H7 (cell line): ENCODE data around the gene ST3GAL3. TPM values are rescaled to one million over a fixed set of nuclear protein-coding genes. Genes with fewer than 3 reads are reported as not detected.

Source experiments
- DNase-seq: peaks from one replicate; pipeline ENCODE4 v3.0.0; 2012
- H3K27me3 ChIP-seq: 2 replicates; pipeline ENCODE4 v1.6.0; 2011; ENCODE audit warnings: mild to moderate bottlenecking, low read length; ENCODE audit not compliant: control insufficient read depth, insufficient read depth
- H3K36me3 ChIP-seq: replicated peaks from 2 replicates; pipeline ENCODE4 v1.5.1; 2011; ENCODE audit warnings: low read length; ENCODE audit not compliant: control insufficient read depth, insufficient read depth
- H3K4me3 ChIP-seq: 2 replicates; pipeline ENCODE4 v1.5.1; 2011; ENCODE audit warnings: low read depth, mild to moderate bottlenecking, control low read depth, low read length, moderate library complexity; ENCODE audit not compliant: insufficient read depth
- total RNA-seq: library from RNA; depleted of rRNA; stranded (reverse); fragments of >200 nt; shearing (Covaris generic); gene quantifications from 2 replicates; pipeline ENCODE4 v1.2.3, GENCODE V29; 2014

Gene ST3GAL3
- total RNA-seq, 1 experiment from 2014 or later, result 18.8 TPM

- no peak overlapping the region for H3K4me3 ChIP-seq
- H3K27me3 ChIP-seq, result no peaks in the 10 kb centered on the region
- no peak for DNase-seq
- peaks cover 7% of the 10 kb centered on the region for H3K36me3 ChIP-seq
Observed at GRCh38 chr1:43961692-43962091, 254.4 kb downstream of the ST3GAL3 start.

- H3K27me3 ChIP-seq, result no peaks in the 10 kb centered on the region
- H3K4me3 ChIP-seq, result no peak overlapping the region
- no peak for DNase-seq
Observed at GRCh38 chr1:43962324-43962723, 255.0 kb downstream of the ST3GAL3 start.

GRCh38 chr1:43963006-43963405 lies 255.7 kb downstream of the ST3GAL3 start:
- Histone ChIP-seq H3K27me3 (no peaks in the 10 kb centered on the region), H3K4me3 (no peak overlapping the region), H3K36me3 (peaks cover 2% of the 10 kb centered on the region)
- no peak for DNase-seq

More at GRCh38 chr1:43962324-43962723, 255.0 kb downstream of the ST3GAL3 start:
- H3K36me3 ChIP-seq, result peaks cover 6% of the 10 kb centered on the region

DNA sequence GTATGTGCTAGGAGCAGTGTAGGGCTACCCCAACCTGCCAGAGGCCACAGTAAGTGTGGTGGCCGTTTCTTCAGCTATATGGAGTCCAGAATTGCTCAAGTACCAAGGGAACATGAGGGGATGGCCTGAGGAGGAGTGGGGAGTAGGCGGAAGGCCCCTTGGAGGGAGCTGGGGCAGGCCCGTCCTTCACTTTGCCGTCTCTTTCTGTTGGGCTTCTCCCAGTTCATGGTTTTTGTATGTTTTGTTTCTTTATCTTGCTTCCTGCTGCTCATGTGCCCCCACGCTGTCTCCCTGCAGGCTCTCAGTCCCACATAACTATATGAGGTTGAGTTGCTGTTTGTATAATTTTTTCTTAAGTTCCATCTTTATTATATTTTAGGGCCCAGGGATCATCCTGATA lies 256.6 kb downstream of the ST3GAL3 start:
- H3K27me3 ChIP-seq, result no peaks in the 10 kb centered on the region
- H3K4me3 ChIP-seq, result no peak overlapping the region
- DNase-seq, result no peak
- no peaks in the 10 kb centered on the region; the same call in 1 of the 2 replicates for H3K36me3 ChIP-seq

- Histone ChIP-seq H3K36me3 (no peaks in the 10 kb centered on the region; the same call in 1 of the 2 replicates), H3K27me3 (no peaks in the 10 kb centered on the region), H3K4me3 (no peak overlapping the region)
- no peak for DNase-seq
Observed at GRCh38 chr1:43965316-43965715, 258.0 kb downstream of the ST3GAL3 start.

DNA sequence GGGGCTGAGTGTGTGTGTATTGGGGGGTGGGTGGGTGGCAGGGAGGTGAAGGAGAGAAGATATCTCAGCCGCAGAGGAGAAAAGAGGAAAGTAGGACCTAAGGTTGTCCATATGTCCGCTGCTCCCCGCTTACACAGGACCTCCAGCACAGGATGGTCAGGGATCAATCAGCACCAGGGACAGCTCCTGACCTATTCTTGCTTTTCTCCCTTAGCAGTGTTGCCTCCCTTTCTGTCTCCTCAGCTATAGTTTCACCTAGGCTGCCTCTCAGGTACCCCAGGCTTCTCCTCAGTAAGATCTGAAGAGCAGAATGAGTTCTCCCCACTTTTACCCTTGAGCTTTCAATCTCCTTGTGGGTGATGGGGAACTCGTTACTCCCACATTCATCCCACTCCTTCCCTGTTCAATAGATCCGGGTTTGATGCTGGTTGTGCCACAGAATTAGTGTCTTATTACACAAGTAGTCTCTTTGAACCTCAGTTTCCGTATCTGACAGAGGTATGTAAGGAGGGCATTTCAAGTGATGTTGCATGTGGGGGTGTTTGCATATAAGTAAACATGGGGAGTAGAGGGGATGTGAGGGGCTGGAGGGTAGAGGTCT lies 261.1 kb downstream of the ST3GAL3 start:
- peak; percentile 88 for DNase-seq
- H3K27me3 ChIP-seq, result no peaks in the 10 kb centered on the region
- peaks cover 11% of the 10 kb centered on the region for H3K36me3 ChIP-seq
- H3K4me3 ChIP-seq, result no peak overlapping the region

- peaks cover 11% of the 10 kb centered on the region for H3K36me3 ChIP-seq
- H3K27me3 ChIP-seq, result no peaks in the 10 kb centered on the region
- H3K4me3 ChIP-seq, result no peak overlapping the region
- no peak for DNase-seq
Observed at GRCh38 chr1:43969416-43969745, 262.0 kb downstream of the ST3GAL3 start.

- Histone ChIP-seq H3K36me3 (peaks cover 11% of the 10 kb centered on the region), H3K4me3 (peak within 1 kb of the TSS; percentile 96), H3K27me3 (no peaks in the 10 kb centered on the region)
- DNase-seq, result peak; percentile 99
Observed at GRCh38 chr1:43969746-43970466, 262.6 kb downstream of the ST3GAL3 start, which contains the start of gene DPH2. Gene DPH2 (plus strand): TSS chr1:43970010. CDS start chr1:43970176, 166 bp downstream.

- peaks cover 11% of the 10 kb centered on the region for H3K36me3 ChIP-seq
- peak overlapping the region; percentile 96 for H3K4me3 ChIP-seq
- no peak for DNase-seq
- no peaks in the 10 kb centered on the region for H3K27me3 ChIP-seq
Observed at GRCh38 chr1:43970502-43970901, 263.2 kb downstream of the ST3GAL3 start.

DNA sequence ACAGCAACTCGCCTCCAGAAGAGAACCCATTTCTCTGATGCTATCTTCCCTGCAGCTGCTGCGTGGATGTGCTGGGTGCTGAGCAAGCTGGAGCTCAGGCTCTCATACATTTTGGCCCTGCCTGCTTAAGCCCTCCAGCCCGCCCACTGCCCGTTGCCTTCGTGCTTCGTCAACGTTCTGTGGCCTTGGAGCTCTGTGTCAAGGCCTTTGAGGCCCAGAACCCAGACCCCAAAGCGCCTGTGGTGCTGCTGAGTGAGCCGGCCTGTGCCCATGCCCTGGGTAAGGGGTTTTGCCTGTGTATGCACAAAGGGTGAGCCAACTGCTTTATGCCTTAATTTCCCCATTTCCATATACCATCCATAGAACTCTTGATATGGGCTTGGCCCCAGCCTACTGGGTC lies 263.6 kb downstream of the ST3GAL3 start:
- no peak for DNase-seq
- Histone ChIP-seq H3K36me3 (peaks cover 11% of the 10 kb centered on the region), H3K4me3 (peak overlapping the region; percentile 96; the same call in 1 of the 2 replicates), H3K27me3 (no peaks in the 10 kb centered on the region)

DNA sequence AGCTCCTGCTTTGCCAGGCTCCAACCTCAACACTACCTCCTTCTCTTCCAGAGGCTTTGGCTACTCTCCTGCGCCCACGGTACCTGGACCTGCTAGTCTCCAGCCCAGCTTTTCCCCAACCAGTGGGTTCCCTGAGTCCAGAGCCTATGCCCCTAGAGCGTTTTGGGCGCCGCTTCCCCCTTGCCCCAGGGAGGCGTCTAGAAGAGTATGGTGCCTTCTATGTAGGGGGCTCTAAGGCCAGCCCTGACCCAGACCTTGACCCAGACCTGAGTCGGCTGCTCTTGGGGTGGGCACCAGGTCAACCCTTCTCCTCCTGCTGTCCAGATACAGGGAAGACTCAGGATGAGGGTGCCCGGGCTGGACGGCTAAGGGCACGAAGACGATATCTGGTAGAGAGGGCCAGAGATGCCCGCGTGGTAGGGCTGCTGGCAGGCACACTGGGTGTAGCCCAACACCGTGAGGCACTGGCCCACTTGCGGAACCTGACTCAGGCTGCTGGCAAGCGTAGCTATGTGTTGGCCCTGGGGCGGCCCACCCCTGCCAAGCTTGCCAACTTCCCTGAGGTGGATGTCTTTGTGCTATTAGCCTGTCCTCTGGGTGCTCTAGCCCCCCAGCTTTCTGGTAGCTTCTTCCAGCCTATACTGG lies 264.1 kb downstream of the ST3GAL3 start:
- Histone ChIP-seq H3K36me3 (peaks cover 14% of the 10 kb centered on the region), H3K27me3 (no peaks in the 10 kb centered on the region), H3K4me3 (no peak overlapping the region)
- DNase-seq, result no peak

DNA sequence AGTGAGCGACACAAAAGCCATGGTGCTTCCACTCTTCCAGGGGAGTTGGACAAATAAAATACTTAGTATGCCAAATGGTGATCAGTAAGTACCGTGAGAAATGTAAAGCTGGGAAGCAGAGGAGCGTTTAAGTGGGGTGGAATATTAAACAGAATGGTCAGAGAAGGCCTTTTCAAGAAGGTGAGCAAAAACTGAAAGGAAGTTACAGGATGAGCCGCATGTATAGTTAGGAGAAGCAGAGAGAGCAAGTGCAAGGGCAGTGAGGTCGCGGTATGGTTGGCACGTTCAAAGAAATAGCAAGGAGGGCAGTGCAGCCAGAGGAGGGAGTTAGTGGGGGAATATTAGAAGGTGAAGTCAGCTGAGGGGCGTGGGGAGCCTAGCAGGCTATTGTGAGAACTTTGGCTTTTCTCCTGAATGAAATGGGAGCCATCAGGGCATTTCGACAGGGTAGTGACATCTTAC lies 266.7 kb downstream of the ST3GAL3 start:
- DNase-seq, result peak; percentile 86
- no peaks in the 10 kb centered on the region for H3K27me3 ChIP-seq
- H3K4me3 ChIP-seq, result peak overlapping the region; percentile 97
- H3K36me3 ChIP-seq, result peaks cover 22% of the 10 kb centered on the region

DNA sequence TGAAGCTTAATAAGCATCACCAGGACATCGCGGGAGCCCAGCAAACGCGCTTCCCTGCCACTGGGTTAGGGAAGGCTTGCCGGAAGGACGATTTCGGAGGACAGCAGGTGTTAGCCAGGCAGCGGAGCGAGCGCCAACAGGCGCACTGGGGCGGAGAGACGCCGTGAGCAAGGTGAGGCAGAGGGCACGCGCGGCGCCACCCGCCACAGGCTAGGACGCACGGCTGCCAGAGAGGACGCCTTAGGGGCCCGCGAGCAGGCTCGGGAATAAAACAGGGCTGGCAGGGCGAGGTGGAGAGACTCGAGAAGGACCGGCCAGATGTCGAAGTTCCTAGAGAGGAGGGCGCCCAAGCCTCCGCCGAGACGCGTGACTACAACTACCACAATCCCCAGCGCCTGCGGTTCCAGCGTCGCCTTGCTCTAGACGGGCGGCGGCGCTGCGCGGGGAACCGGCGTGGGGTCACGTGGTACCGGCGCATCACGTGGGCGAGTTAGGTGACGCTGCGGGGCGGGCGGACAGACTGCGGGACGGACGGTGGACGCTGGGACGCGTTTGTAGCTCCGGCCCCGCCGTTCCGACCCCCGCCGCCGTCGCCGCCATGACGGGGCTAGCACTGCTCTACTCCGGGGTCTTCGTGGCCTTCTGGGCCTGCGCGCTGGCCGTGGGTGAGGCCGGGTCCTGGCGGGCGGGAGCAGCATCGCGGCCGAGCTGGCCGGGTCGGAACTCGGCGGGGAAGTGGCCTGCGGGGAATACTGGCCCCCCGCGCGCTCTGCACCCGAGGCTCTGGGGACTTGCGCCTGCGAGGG lies 267.3 kb downstream of the ST3GAL3 start, which contains the start of gene ATP6V0B:
Gene ATP6V0B, plus strand, starts transcription at position 518 of the 806 bp plus-strand sequence. Its CDS starts 81 bp downstream, at position 599.
- H3K4me3 ChIP-seq, result peak within 1 kb of the TSS; percentile 97
- DNase-seq, result peak; percentile 99
- H3K27me3 ChIP-seq, result no peaks in the 10 kb centered on the region
- H3K36me3 ChIP-seq, result peaks cover 22% of the 10 kb centered on the region
